ENCODE measurements around the gene ASTN2. TPM values are rescaled to one million over a fixed set of nuclear protein-coding genes. Genes with fewer than 3 reads are reported as not detected.

The ASTN2 gene
- total and polyA plus RNA-seq, 7 donors, result 0.60 to 7.5 (median 2.2) TPM

GRCh38 chr9:116409129-116409528, 1005.7 kb downstream of the ASTN2 start:
- intact Hi-C loops (cut with DNase I), result no loop called here
- TF ChIP-seq POLR2AphosphoS5 (IDR thresholded peaks at IDR 0.05) (no peak), CTCF (IDR thresholded peaks at IDR 0.05) (no peak), POLR2A (IDR thresholded peaks at IDR 0.05) (no peak), EP300 (IDR thresholded peaks at IDR 0.05) (no peak)
- Histone ChIP-seq H3K4me3 (no peak overlapping the region), H3K27ac (no peak overlapping the region), H3K36me3 (no peaks in the 10 kb centered on the region), H3K4me1 (peaks cover 0 to 7% (median 2%) of the 10 kb centered on the region in 4 donors), H3K27me3 (no peaks in the 10 kb centered on the region), H3K9me3 (no peaks in the 10 kb centered on the region)
- 84 to 87% methylated on average over 2 of the region's 2 CpGs for WGBS, 2 donors
- DNase-seq, result no peak

- H3K4me3 ChIP-seq, result no peak overlapping the region
- no peaks in the 10 kb centered on the region for H3K9me3 ChIP-seq
- TF ChIP-seq POLR2AphosphoS5 (IDR thresholded peaks at IDR 0.05) (no peak), POLR2A (IDR thresholded peaks at IDR 0.05) (no peak), CTCF (IDR thresholded peaks at IDR 0.05) (no peak), EP300 (IDR thresholded peaks at IDR 0.05) (no peak)
- WGBS, 2 donors, result 87 to 90% methylated on average over 2 of the region's 2 CpGs
- intact Hi-C loops (cut with DNase I), result no loop called here
- H3K27me3 ChIP-seq, result no peaks in the 10 kb centered on the region
- no peak overlapping the region for H3K27ac ChIP-seq
- no peak for DNase-seq
- H3K36me3 ChIP-seq, result no peaks in the 10 kb centered on the region
- H3K4me1 ChIP-seq, result peaks cover 0 to 7% (median 2%) of the 10 kb centered on the region in 4 donors
Observed at GRCh38 chr9:116406469-116406868, 1008.4 kb downstream of the ASTN2 start.

- intact Hi-C loops (cut with DNase I), result no loop called here
- Histone ChIP-seq H3K4me3 (no peak overlapping the region), H3K27ac (no peak overlapping the region), H3K9me3 (no peaks in the 10 kb centered on the region), H3K4me1 (peaks cover 0 to 7% (median 2%) of the 10 kb centered on the region in 4 donors), H3K36me3 (no peaks in the 10 kb centered on the region), H3K27me3 (no peaks in the 10 kb centered on the region)
- DNase-seq, result no peak
- 93% methylated on average over 1 of the region's 1 CpG for WGBS, 2 donors
- no peak for TF ChIP-seq POLR2AphosphoS5 (IDR thresholded peaks at IDR 0.05)
- no peak for TF ChIP-seq POLR2A (IDR thresholded peaks at IDR 0.05)
- TF ChIP-seq CTCF (IDR thresholded peaks at IDR 0.05), result no peak
- TF ChIP-seq EP300 (IDR thresholded peaks at IDR 0.05), result no peak
Observed at GRCh38 chr9:116405321-116405720, 1009.5 kb downstream of the ASTN2 start.

DNA sequence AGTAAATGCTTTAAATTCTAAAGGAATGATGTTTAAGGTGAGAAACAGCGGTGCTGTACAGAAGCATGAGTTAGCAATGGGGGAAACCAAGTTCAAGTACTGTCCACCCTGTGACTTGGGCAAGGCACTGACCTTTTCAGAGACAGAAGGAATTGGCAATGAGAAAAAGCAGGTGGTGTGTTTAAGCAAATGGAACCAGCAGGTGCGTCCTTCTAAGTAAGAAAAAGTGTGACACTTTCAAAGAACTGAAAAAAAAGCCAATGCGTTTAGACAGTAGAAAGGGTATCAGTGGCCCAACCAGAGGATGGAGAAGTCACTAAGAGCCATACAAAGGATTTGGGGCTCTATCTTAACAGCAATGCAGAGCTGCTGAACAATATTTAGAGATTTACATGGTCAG, 1010.6 kb downstream of the ASTN2 start:
- H3K27ac ChIP-seq, result no peak overlapping the region
- H3K36me3 ChIP-seq, result no peaks in the 10 kb centered on the region
- no peaks in the 10 kb centered on the region for H3K27me3 ChIP-seq
- no peak for DNase-seq
- H3K4me1 ChIP-seq, result no peaks in the 10 kb centered on the region
- H3K9me3 ChIP-seq, result no peaks in the 10 kb centered on the region
- TF ChIP-seq POLR2A (IDR thresholded peaks at IDR 0.05) (no peak), CTCF (IDR thresholded peaks at IDR 0.05) (no peak)
- intact Hi-C loops (cut with DNase I), result no loop called here
- H3K4me3 ChIP-seq, result no peak overlapping the region
- 94 to 95% methylated on average over 3 of the region's 3 CpGs for WGBS, 2 donors

- Histone ChIP-seq H3K27me3 (no peaks in the 10 kb centered on the region), H3K4me3 (no peak overlapping the region), H3K36me3 (no peaks in the 10 kb centered on the region), H3K4me1 (no peaks in the 10 kb centered on the region), H3K27ac (no peak overlapping the region), H3K9me3 (no peaks in the 10 kb centered on the region)
- TF ChIP-seq POLR2A (IDR thresholded peaks at IDR 0.05), result no peak
- no peak for TF ChIP-seq POLR2AphosphoS5 (IDR thresholded peaks at IDR 0.05)
- no peak for TF ChIP-seq EP300 (IDR thresholded peaks at IDR 0.05)
- TF ChIP-seq CTCF (IDR thresholded peaks at IDR 0.05), result no peak
- DNase-seq, result no peak
- intact Hi-C loops (cut with DNase I), result no loop called here
Observed at GRCh38 chr9:116403171-116403570, 1011.7 kb downstream of the ASTN2 start.

Measured in sigmoid colon (tissue), 7 donors.